Fibroblast of skin of right quadriceps (primary cell): ENCODE data around the gene GPR31.

Source experiments
- DNase-seq: peaks from one replicate; pipeline ENCODE4 v3.0.0-alpha.2; 2013

GPR31 gene

GRCh38 chr6:167116109-167116837, 41.5 kb downstream of the GPR31 start:
- DNase-seq: no peak

- no peak for DNase-seq
Measured at GRCh38 chr6:167115054-167115453, 42.7 kb downstream of the GPR31 start.

GRCh38 chr6:167113935-167114910, 43.6 kb downstream of the GPR31 start:
- no peak for DNase-seq

GRCh38 chr6:167113047-167113754, 44.6 kb downstream of the GPR31 start:
- DNase-seq: no peak

- no peak for DNase-seq
Measured at GRCh38 chr6:167112421-167112820, 45.4 kb downstream of the GPR31 start.

- no peak for DNase-seq
Measured at GRCh38 chr6:167111597-167111996, 46.2 kb downstream of the GPR31 start.

GRCh38 chr6:167109651-167110050, 48.1 kb downstream of the GPR31 start:
- no peak for DNase-seq

GRCh38 chr6:167108278-167108677, 49.5 kb downstream of the GPR31 start:
- DNase-seq: no peak

- no peak for DNase-seq
Measured at GRCh38 chr6:167107787-167108186, 50.0 kb downstream of the GPR31 start.

- DNase-seq: no peak
Measured at GRCh38 chr6:167106406-167106805, 51.4 kb downstream of the GPR31 start.
